Caco-2 (cell line): ENCODE results near the gene PAIP1. TPM values are rescaled to one million over a fixed set of nuclear protein-coding genes. Genes with fewer than 3 reads are reported as not detected.

Experiments used
- BruUV-seq: library from RNA; stranded (reverse); fragments of 400-500 nt; replicated peaks from 2 replicates; lab custom pipeline; 2021; lab: Mats Ljungman, UMichigan
- CTCF ChIA-PET: fragments of 300-600 bp; sonication (Branson Sonifier 250); formaldehyde crosslinking; loops from one replicate; lab custom pipeline; 2022; ENCODE audit warnings: antibody characterized with exemption; lab: Charles Lee
- POLR2A ChIA-PET: fragments of 300-600 bp; sonication (Branson Sonifier 250); formaldehyde crosslinking; loops from one replicate; lab custom pipeline; 2022; ENCODE audit warnings: antibody characterized with exemption; lab: Charles Lee
- DNase-seq, 2 experiments: peaks; one replicate each; pipeline versions ENCODE4 v3.0.0 to v3.0.0-alpha.2; 2020 to 2022
- H3K27me3 ChIP-seq: replicated peaks from 2 replicates; pipeline ENCODE4 v1.6.0; 2011; ENCODE audit warnings: low read length; ENCODE audit not compliant: control insufficient read depth, insufficient read depth
- H3K36me3 ChIP-seq: 2 replicates; pipeline ENCODE4 v1.5.1; 2011; ENCODE audit warnings: low read length; ENCODE audit not compliant: control insufficient read depth, insufficient read depth
- H3K4me1 ChIP-seq: fragments of 250-450 bp; sonication (Bioruptor Pico); 2 replicates; pipeline ENCODE4 v1.5.1; 2020; ENCODE audit warnings: mild to moderate bottlenecking
- H3K4me3 ChIP-seq: 2 replicates; pipeline ENCODE4 v1.5.1; 2011; ENCODE audit warnings: low read depth, mild to moderate bottlenecking, control low read depth, low read length
- H3K9me3 ChIP-seq: fragments of 250-450 bp; sonication (Bioruptor Pico); 2 replicates; pipeline ENCODE4 v1.5.1; 2020; ENCODE audit warnings: mild to moderate bottlenecking, moderate library complexity
- H3K27ac Mint-ChIP-seq: one replicate; pipeline ENCODE4 v1.8.0; 2022; ENCODE audit warnings: mixed read lengths; ENCODE audit not compliant: unreplicated experiment
- H3K27me3 Mint-ChIP-seq: one replicate; pipeline ENCODE4 v1.8.0; 2022; ENCODE audit warnings: mixed read lengths; ENCODE audit not compliant: insufficient read depth, unreplicated experiment
- H3K36me3 Mint-ChIP-seq: one replicate; pipeline ENCODE4 v1.8.0; 2022; ENCODE audit warnings: mild to moderate bottlenecking, mixed read lengths; ENCODE audit not compliant: insufficient read depth, unreplicated experiment
- H3K4me1 Mint-ChIP-seq: one replicate; pipeline ENCODE4 v1.8.0; 2022; ENCODE audit warnings: low read depth, mixed read lengths; ENCODE audit not compliant: unreplicated experiment
- H3K4me3 Mint-ChIP-seq: one replicate; pipeline ENCODE4 v1.8.0; 2022; ENCODE audit warnings: mild to moderate bottlenecking, moderate library complexity, mixed read lengths; ENCODE audit not compliant: unreplicated experiment
- H3K9me3 Mint-ChIP-seq: one replicate; pipeline ENCODE4 v1.8.0; 2022; ENCODE audit warnings: mixed read lengths; ENCODE audit not compliant: unreplicated experiment
- CTCF ChIP-seq, 2 experiments: fragments of 200-600 bp in 1 of 2; IDR thresholded peaks; 1 replicate in 1 of 2; 2 replicates in 1 of 2; pipeline versions ENCODE4 v1.5.1 to v1.8.0; 2011 to 2022; ENCODE audit warnings: antibody characterized with exemption in 1 of 2, control low read depth in 1 of 2, inconsistent platforms in 1 of 2, low read depth in 1 of 2, low read length in 1 of 2, mild to moderate bottlenecking in 1 of 2, moderate library complexity in 1 of 2; ENCODE audit not compliant: insufficient read depth in 1 of 2, severe bottlenecking in 1 of 2, unreplicated experiment in 1 of 2
- intact Hi-C: fragments of 100-400 bp; cut with micrococcal nuclease; formaldehyde crosslinking; loops from one replicate; pipeline ENCODE4 v1.10.0; 2022; ENCODE audit not compliant: unreplicated experiment
- total RNA-seq: library from RNA; stranded (reverse); gene quantifications from 2 replicates; pipeline ENCODE4 v1.2.3, GENCODE V29; 2022

PAIP1 gene
- total RNA-seq, 1 experiment from 2014 or later, result 121 TPM

- ChIA-PET CTCF (no interaction called here), POLR2A (no interaction called here)
- Histone ChIP-seq H3K4me1 (no peaks in the 10 kb centered on the region), H3K4me3 (no peak overlapping the region), H3K27me3 (no peaks in the 10 kb centered on the region), H3K9me3 (no peaks in the 10 kb centered on the region; the same call in 1 of the 2 replicates), H3K36me3 (no peaks in the 10 kb centered on the region)
- BruUV-seq, result no TSS peak
- DNase-seq, result no peak
- no peak overlapping the region for H3K4me3 Mint-ChIP-seq
- H3K4me1 Mint-ChIP-seq, result no peaks in the 10 kb centered on the region
- no peak for TF ChIP-seq CTCF (IDR thresholded peaks at IDR 0.05; ENCODE audit: insufficient read depth in 1 of 2, low read depth in 1 of 2, low read length in 1 of 2, severe bottlenecking in 1 of 2, unreplicated experiment in 1 of 2)
- H3K27me3 Mint-ChIP-seq, result no peaks in the 10 kb centered on the region
- no peaks in the 10 kb centered on the region for H3K36me3 Mint-ChIP-seq
- H3K9me3 Mint-ChIP-seq, result no peaks in the 10 kb centered on the region
- intact Hi-C loops, result no loop called here
- no peak overlapping the region for H3K27ac Mint-ChIP-seq
These were observed 12.4 kb upstream of the PAIP1 start for GRCh38 chr5:43569236-43569746.

- POLR2A ChIA-PET, result no interaction called here
- H3K4me3 Mint-ChIP-seq, result no peak overlapping the region
- Histone ChIP-seq H3K27me3 (no peaks in the 10 kb centered on the region; the same call in 1 of the 2 replicates), H3K4me1 (no peaks in the 10 kb centered on the region), H3K9me3 (no peaks in the 10 kb centered on the region; the same call in 1 of the 2 replicates), H3K36me3 (no peaks in the 10 kb centered on the region), H3K4me3 (no peak overlapping the region)
- intact Hi-C loops, result no loop called here
- no peak for TF ChIP-seq CTCF (IDR thresholded peaks at IDR 0.05; ENCODE audit: insufficient read depth in 1 of 2, low read depth in 1 of 2, low read length in 1 of 2, severe bottlenecking in 1 of 2, unreplicated experiment in 1 of 2)
- no peaks in the 10 kb centered on the region for H3K27me3 Mint-ChIP-seq
- H3K36me3 Mint-ChIP-seq, result no peaks in the 10 kb centered on the region
- H3K27ac Mint-ChIP-seq, result no peak overlapping the region
- DNase-seq, result no peak
- no peaks in the 10 kb centered on the region for H3K9me3 Mint-ChIP-seq
- no TSS peak for BruUV-seq
- no peaks in the 10 kb centered on the region for H3K4me1 Mint-ChIP-seq
- CTCF ChIA-PET, result no interaction called here
These were observed 11.1 kb upstream of the PAIP1 start for GRCh38 chr5:43567967-43568366.

GRCh38 chr5:43565043-43565442, 8.2 kb upstream of the PAIP1 start:
- H3K4me1 ChIP-seq, result no peaks in the 10 kb centered on the region
- CTCF ChIA-PET, result interaction anchor here (0.7 kb wide), 1 partner anchor 66 kb away, joined by 3 read pairs; no protein-coding TSS in a partner anchor
- Mint-ChIP-seq H3K27me3 (no peaks in the 10 kb centered on the region), H3K4me1 (no peaks in the 10 kb centered on the region), H3K4me3 (no peak overlapping the region), H3K27ac (no peak overlapping the region), H3K36me3 (no peaks in the 10 kb centered on the region), H3K9me3 (no peaks in the 10 kb centered on the region)
- no peak for TF ChIP-seq CTCF (IDR thresholded peaks at IDR 0.05; ENCODE audit: insufficient read depth in 1 of 2, low read depth in 1 of 2, low read length in 1 of 2, severe bottlenecking in 1 of 2, unreplicated experiment in 1 of 2)
- intact Hi-C loops, result no loop called here
- H3K27me3 ChIP-seq, result no peaks in the 10 kb centered on the region; the same call in 1 of the 2 replicates
- no peak for DNase-seq
- H3K4me3 ChIP-seq, result no peak overlapping the region
- no peaks in the 10 kb centered on the region for H3K9me3 ChIP-seq
- BruUV-seq, result no TSS peak
- H3K36me3 ChIP-seq, result no peaks in the 10 kb centered on the region
- POLR2A ChIA-PET, result no interaction called here
